PC-9 (cell line): Measurements from ENCODE around the gene OR6C76. TPM values are rescaled to one million over a fixed set of nuclear protein-coding genes. Genes with fewer than 3 reads are reported as not detected.
"Not testable (repeated sequence)": the region's sequence is repeated elsewhere in the genome, so short reads cannot be mapped to it uniquely, and the experiment has no call there.

Experiments
- BruUV-seq: library from RNA; stranded (reverse); fragments of 400-500 nt; replicated peaks from 2 replicates; lab custom pipeline; 2021; lab: Mats Ljungman, UMichigan
- CTCF ChIA-PET: fragments of 300-600 bp; sonication (Branson Sonifier 250); formaldehyde crosslinking; loops from one replicate; lab custom pipeline; 2022; ENCODE audit warnings: antibody characterized with exemption; lab: Charles Lee
- POLR2A ChIA-PET: fragments of 300-600 bp; sonication (Branson Sonifier 250); formaldehyde crosslinking; loops from one replicate; lab custom pipeline; 2022; ENCODE audit warnings: antibody characterized with exemption; ENCODE audit not compliant: unreplicated experiment; lab: Charles Lee
- DNase-seq, 2 experiments: peaks; one replicate each; pipeline versions ENCODE4 v3.0.0 to v3.0.0-alpha.2; 2015 to 2022; ENCODE audit warnings: mixed read lengths in 1 of 2
- H2AFZ ChIP-seq: fragments of 200-600 bp; sonication (generic); 2 replicates; pipeline ENCODE4 v1.8.1; 2017; ENCODE audit warnings: antibody characterized with exemption
- H3F3A ChIP-seq: fragments of 200-600 bp; sonication (generic); 2 replicates; pipeline ENCODE4 v1.8.1; 2017; ENCODE audit warnings: antibody characterized with exemption, mild to moderate bottlenecking, low read depth; ENCODE audit not compliant: insufficient read depth
- H3K27ac ChIP-seq: fragments of 200-600 bp; sonication (generic); 2 replicates; pipeline ENCODE4 v1.6.1; 2016; ENCODE audit warnings: mixed run types
- H3K27me3 ChIP-seq: fragments of 200-600 bp; sonication (generic); 2 replicates; pipeline ENCODE4 v1.6.1; 2016; ENCODE audit warnings: low read depth, mixed run types; ENCODE audit not compliant: insufficient read depth
- H3K36me3 ChIP-seq: fragments of 200-600 bp; sonication (generic); 2 replicates; pipeline ENCODE4 v1.6.1; 2016; ENCODE audit warnings: low read depth, mixed run types
- H3K4me1 ChIP-seq: fragments of 200-600 bp; sonication (generic); replicated peaks from 2 replicates; pipeline ENCODE4 v1.6.1; 2016; ENCODE audit warnings: mixed run types; ENCODE audit not compliant: insufficient read depth
- H3K4me2 ChIP-seq: fragments of 200-600 bp; sonication (generic); 2 replicates; pipeline ENCODE4 v1.6.1; 2017; ENCODE audit warnings: mixed run types
- H3K4me3 ChIP-seq: fragments of 200-600 bp; sonication (generic); 2 replicates; pipeline ENCODE4 v1.6.1; 2016; ENCODE audit warnings: mixed run types
- H3K79me2 ChIP-seq: fragments of 200-600 bp; sonication (generic); 2 replicates; pipeline ENCODE4 v1.6.1; 2017; ENCODE audit warnings: low read depth, mixed run types
- H3K9me2 ChIP-seq: fragments of 200-600 bp; sonication (generic); 2 replicates; pipeline ENCODE4 v1.8.1; 2017; ENCODE audit warnings: mild to moderate bottlenecking; ENCODE audit not compliant: insufficient read depth
- H3K9me3 ChIP-seq: fragments of 200-600 bp; sonication (generic); 2 replicates; pipeline ENCODE4 v1.8.1; 2016; ENCODE audit warnings: low read depth; ENCODE audit not compliant: insufficient read depth
- H4K20me1 ChIP-seq: fragments of 200-600 bp; sonication (generic); 2 replicates; pipeline ENCODE4 v1.8.1; 2017; ENCODE audit not compliant: insufficient read depth
- CTCF ChIP-seq: fragments of 200-600 bp; sonication (generic); conservative IDR thresholded peaks from 2 replicates; pipeline ENCODE4 v1.6.1; 2017; ENCODE audit warnings: mixed run types, antibody characterized with exemption, mild to moderate bottlenecking, moderate library complexity
- EZH2 ChIP-seq: fragments of 200-600 bp; sonication (generic); IDR thresholded peaks from 2 replicates; pipeline ENCODE4 v1.8.0; 2017; ENCODE audit warnings: antibody characterized with exemption, low read depth
- intact Hi-C: fragments of 100-400 bp; cut with micrococcal nuclease; formaldehyde crosslinking; loops from one replicate; pipeline ENCODE4 v1.10.0; 2022; ENCODE audit not compliant: unreplicated experiment
- total RNA-seq: library from RNA; stranded (reverse); gene quantifications from 2 replicates; pipeline ENCODE4 v1.2.3, GENCODE V29; 2021

OR6C76 gene
- total RNA-seq, 1 experiment from 2014 or later: not detected

GRCh38 chr12:55448825-55449224, 22.8 kb downstream of the OR6C76 start:
- Histone ChIP-seq H2AFZ (no peak overlapping the region), H3K27ac (no peak overlapping the region), H3K4me2 (no peak overlapping the region), H3K4me3 (no peak overlapping the region), H4K20me1 (no peaks in the 10 kb centered on the region), H3K9me2 (no peaks in the 10 kb centered on the region), H3K36me3 (no peaks in the 10 kb centered on the region), H3K9me3 (no peaks in the 10 kb centered on the region; the same call in 1 of the 2 replicates), H3K27me3 (no peaks in the 10 kb centered on the region), H3F3A (no peaks in the 10 kb centered on the region), H3K79me2 (no peaks in the 10 kb centered on the region), H3K4me1 (no peaks in the 10 kb centered on the region)
- no TSS peak for BruUV-seq
- ChIA-PET POLR2A (no interaction called here), CTCF (no interaction called here)
- TF ChIP-seq CTCF (no peak), EZH2 (no peak)
- DNase-seq: no peak
- intact Hi-C loops: no loop called here

- POLR2A ChIA-PET, H3K9me2 ChIP-seq, CTCF ChIA-PET, H3K4me1 ChIP-seq, intact Hi-C loops, H3K4me3 ChIP-seq, H3K79me2 ChIP-seq, DNase-seq, H3K36me3 ChIP-seq, H3K27ac ChIP-seq, H3F3A ChIP-seq, H3K4me2 ChIP-seq, H2AFZ ChIP-seq, BruUV-seq, H4K20me1 ChIP-seq, H3K27me3 ChIP-seq, H3K9me3 ChIP-seq: not testable (repeated sequence)
These were observed 38.9 kb downstream of the OR6C76 start for GRCh38 chr12:55464926-55465325.

- no peaks in the 10 kb centered on the region for H3K36me3 ChIP-seq
- H3K4me3 ChIP-seq: no peak overlapping the region
- TF ChIP-seq CTCF: no peak
- TF ChIP-seq EZH2: no peak
- no peak overlapping the region for H2AFZ ChIP-seq
- ChIA-PET CTCF (no interaction called here), POLR2A (interaction anchor here (0.6 kb wide), 1 partner anchor 154 kb away, joined by 5 read pairs; no protein-coding TSS in a partner anchor)
- H4K20me1 ChIP-seq: no peaks in the 10 kb centered on the region
- H3K27me3 ChIP-seq: no peaks in the 10 kb centered on the region
- H3F3A ChIP-seq: no peaks in the 10 kb centered on the region
- no peaks in the 10 kb centered on the region for H3K4me1 ChIP-seq
- no TSS peak for BruUV-seq
- intact Hi-C loops: no loop called here
- no peaks in the 10 kb centered on the region for H3K9me3 ChIP-seq
- H3K79me2 ChIP-seq: no peaks in the 10 kb centered on the region
- H3K4me2 ChIP-seq: no peak overlapping the region
- DNase-seq: no peak
- H3K27ac ChIP-seq: no peak overlapping the region
- no peaks in the 10 kb centered on the region for H3K9me2 ChIP-seq
These were observed 41.8 kb downstream of the OR6C76 start for GRCh38 chr12:55467836-55468235.

GRCh38 chr12:55469291-55469690, 43.2 kb downstream of the OR6C76 start:
- Histone ChIP-seq H3K36me3 (no peaks in the 10 kb centered on the region), H3K4me2 (no peak overlapping the region), H3K4me3 (no peak overlapping the region), H3K79me2 (no peaks in the 10 kb centered on the region), H2AFZ (no peak overlapping the region), H3K4me1 (no peaks in the 10 kb centered on the region), H3K27ac (no peak overlapping the region), H3K9me3 (no peaks in the 10 kb centered on the region), H3F3A (no peaks in the 10 kb centered on the region), H3K27me3 (no peaks in the 10 kb centered on the region), H4K20me1 (no peaks in the 10 kb centered on the region), H3K9me2 (no peaks in the 10 kb centered on the region)
- ChIA-PET CTCF (no interaction called here), POLR2A (no interaction called here)
- no TSS peak for BruUV-seq
- no peak for DNase-seq
- intact Hi-C loops: no loop called here
- TF ChIP-seq CTCF: no peak
- TF ChIP-seq EZH2: no peak
